HL-60 (cell line): ENCODE data around the gene CCDC169.

Experiments
- CTCF ChIP-seq: IDR thresholded peaks from one replicate; pipeline ENCODE4 v1.5.1; 2011; ENCODE audit warnings: low read length, control low read depth, inconsistent platforms; ENCODE audit not compliant: insufficient read depth
- GABPA ChIP-seq: IDR thresholded peaks from 2 replicates; pipeline ENCODE4 v1.6.1; 2012; ENCODE audit warnings: low read depth
- POLR2AphosphoS5 ChIP-seq: IDR thresholded peaks from 2 replicates; pipeline ENCODE4 v1.6.1; 2012; ENCODE audit warnings: low read depth

DNA sequence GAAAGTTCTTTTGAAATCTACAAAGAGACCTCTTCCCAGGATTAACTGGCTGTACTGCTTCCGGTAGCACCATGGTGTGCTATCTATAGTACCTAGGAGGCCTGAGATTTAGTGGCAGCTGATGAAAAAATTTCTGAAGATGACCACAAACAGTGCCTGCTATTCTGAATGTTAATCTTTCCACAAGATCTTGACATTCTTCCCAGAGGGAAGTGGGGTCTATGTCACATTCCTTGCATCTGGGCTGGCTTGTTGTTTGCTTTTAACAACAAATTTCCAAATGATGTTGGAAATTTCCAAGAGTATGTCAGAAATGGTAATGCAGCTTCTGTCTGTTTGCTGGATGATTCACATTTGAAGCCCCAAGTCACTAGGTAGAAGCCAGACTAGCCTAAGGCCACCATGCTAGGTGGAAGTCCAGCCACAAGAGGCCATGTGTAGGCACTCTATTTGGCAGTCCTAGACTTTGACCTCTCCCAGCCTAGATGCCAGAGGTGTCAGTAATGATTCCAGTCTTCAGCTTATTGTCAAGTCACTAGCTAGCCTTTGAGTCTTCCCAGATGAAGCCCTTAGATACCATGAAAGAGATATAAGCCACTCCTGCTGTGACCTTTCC, 26.4 kb upstream of the CCDC169 start:
- no peak for TF ChIP-seq CTCF
- TF ChIP-seq GABPA, result no peak
- TF ChIP-seq POLR2AphosphoS5, result no peak
